ENCODE data around the gene IL17REL.

IL17REL gene

GRCh38 chr22:50016988-50017700 lies 4.6 kb upstream of the IL17REL start:
- peaks cover 43% of the 10 kb centered on the region for H3K27me3 ChIP-seq (ENCODE audit: insufficient read depth, poor library complexity, severe bottlenecking)
- H3K27ac ChIP-seq (replicated peaks) = no peak overlapping the region
- TF ChIP-seq POLR2AphosphoS5 (IDR thresholded peaks at IDR 0.05; ENCODE audit: low read depth) (no peak), SPI1 (IDR thresholded peaks at IDR 0.05; ENCODE audit: borderline replicate concordance, low read depth) (no peak), GABPA (IDR thresholded peaks at IDR 0.05; ENCODE audit: low read depth) (no peak), REST (IDR thresholded peaks at IDR 0.05; ENCODE audit: insufficient replicate concordance, low read depth) (no peak)
- TF ChIP-seq, protein P1, sequence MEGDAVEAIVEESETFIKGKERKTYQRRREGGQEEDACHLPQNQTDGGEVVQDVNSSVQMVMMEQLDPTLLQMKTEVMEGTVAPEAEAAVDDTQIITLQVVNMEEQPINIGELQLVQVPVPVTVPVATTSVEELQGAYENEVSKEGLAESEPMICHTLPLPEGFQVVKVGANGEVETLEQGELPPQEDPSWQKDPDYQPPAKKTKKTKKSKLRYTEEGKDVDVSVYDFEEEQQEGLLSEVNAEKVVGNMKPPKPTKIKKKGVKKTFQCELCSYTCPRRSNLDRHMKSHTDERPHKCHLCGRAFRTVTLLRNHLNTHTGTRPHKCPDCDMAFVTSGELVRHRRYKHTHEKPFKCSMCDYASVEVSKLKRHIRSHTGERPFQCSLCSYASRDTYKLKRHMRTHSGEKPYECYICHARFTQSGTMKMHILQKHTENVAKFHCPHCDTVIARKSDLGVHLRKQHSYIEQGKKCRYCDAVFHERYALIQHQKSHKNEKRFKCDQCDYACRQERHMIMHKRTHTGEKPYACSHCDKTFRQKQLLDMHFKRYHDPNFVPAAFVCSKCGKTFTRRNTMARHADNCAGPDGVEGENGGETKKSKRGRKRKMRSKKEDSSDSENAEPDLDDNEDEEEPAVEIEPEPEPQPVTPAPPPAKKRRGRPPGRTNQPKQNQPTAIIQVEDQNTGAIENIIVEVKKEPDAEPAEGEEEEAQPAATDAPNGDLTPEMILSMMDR (IDR thresholded peaks at IDR 0.05; ENCODE audit: insufficient read depth, low read length) = no peak
- no peak for DNase-seq (ENCODE audit: low read depth in 1 of 2, low spot score in 1 of 2)
- no peak overlapping the region for H3K4me3 ChIP-seq (replicated peaks; ENCODE audit: insufficient read depth, low read length)

DNA sequence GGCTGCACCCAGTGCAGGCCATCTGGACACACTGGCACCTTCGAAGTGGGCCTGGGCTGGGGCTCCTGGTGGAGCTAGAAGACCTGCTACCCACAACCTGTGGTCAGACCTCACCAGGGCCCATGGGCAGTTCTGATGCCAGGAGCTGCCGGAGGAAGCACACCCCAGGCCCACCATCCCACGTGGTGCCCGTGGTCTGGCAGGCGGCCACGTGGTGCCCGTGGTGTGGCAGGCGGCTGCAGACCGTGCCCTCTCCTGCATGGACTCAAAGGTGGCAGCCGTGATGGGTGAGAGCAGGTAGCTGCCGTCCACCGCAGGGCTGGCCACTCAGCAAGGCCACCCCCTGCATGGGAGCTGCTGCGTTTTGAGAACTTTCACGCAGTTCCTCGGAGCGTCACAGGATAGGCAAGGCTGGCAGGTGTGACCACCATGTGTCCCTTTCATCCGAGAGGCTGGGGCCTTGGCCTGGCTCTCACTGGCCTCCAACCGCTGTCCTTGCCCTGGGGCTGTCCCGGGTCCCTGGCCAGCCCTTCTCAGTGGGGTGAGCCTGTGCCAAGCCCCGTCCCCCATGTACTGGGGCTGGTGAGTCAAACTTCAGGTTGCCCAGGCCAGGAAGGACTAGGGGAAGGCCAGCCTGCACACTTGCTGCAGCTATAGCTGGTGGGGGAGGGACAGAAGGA lies 3.9 kb upstream of the IL17REL start:
- DNase-seq (ENCODE audit: low read depth in 1 of 2, low spot score in 1 of 2) = no peak
- Histone ChIP-seq H3K27ac (replicated peaks) (no peak overlapping the region), H3K4me3 (replicated peaks; ENCODE audit: insufficient read depth, low read length) (no peak overlapping the region), H3K27me3 (ENCODE audit: insufficient read depth, poor library complexity, severe bottlenecking) (peaks cover 50% of the 10 kb centered on the region)
- TF ChIP-seq, protein P1 (IDR thresholded peaks at IDR 0.05; ENCODE audit: insufficient read depth, low read length) = no peak
- no peak for TF ChIP-seq REST (IDR thresholded peaks at IDR 0.05; ENCODE audit: insufficient replicate concordance, low read depth)
- TF ChIP-seq GABPA (IDR thresholded peaks at IDR 0.05; ENCODE audit: low read depth) = no peak
- TF ChIP-seq SPI1 (IDR thresholded peaks at IDR 0.05; ENCODE audit: borderline replicate concordance, low read depth) = no peak
- no peak for TF ChIP-seq POLR2AphosphoS5 (IDR thresholded peaks at IDR 0.05; ENCODE audit: low read depth)

DNA sequence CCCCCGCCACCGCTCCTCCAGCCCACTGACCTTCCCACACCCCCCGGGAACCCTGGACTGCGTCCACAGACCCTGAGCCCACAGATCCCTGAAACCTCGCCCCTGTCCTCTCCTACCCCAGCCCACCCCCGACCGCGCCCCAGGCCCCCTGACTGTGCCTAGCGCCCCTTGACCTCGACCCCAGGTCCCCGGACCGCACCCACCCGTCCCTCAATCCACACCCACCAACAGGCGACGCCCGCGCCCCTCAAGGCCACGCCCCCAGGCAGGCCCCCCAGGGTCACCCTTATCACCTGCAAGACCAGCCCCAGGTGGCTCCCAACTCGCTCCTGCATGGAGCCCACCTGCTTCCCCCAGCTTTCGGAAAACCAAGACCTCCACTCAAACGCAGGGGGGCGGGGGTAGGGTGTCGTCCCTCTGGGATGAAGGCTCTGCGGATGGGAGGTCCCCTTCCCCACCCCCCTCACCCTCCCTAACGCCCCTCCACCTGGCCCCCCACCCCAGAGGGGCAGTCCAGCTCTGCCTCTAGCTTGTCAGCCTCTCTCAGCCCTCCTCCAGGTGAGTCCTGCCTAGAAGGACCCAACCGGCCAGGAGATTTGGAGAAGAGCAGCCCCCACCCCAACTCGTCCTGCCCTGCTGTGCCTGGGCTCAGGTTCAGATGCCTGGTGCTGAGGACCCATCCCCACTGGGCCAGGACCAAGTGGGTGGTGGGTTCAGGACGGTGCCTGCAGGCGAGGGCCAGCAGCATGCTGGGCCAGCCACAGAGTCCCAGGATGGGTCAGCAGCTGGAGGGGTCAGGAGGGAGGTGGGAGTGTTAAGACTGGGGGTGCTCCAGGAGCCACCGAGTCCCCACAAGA lies 3.1 kb upstream of the IL17REL start:
- Histone ChIP-seq H3K27me3 (ENCODE audit: insufficient read depth, poor library complexity, severe bottlenecking) (peaks cover 54% of the 10 kb centered on the region), H3K27ac (replicated peaks) (no peak overlapping the region), H3K4me3 (replicated peaks; ENCODE audit: insufficient read depth, low read length) (no peak overlapping the region)
- TF ChIP-seq SPI1 (IDR thresholded peaks at IDR 0.05; ENCODE audit: borderline replicate concordance, low read depth) (no peak), POLR2AphosphoS5 (IDR thresholded peaks at IDR 0.05; ENCODE audit: low read depth) (no peak), REST (IDR thresholded peaks at IDR 0.05; ENCODE audit: insufficient replicate concordance, low read depth) (no peak), GABPA (IDR thresholded peaks at IDR 0.05; ENCODE audit: low read depth) (no peak)
- TF ChIP-seq, protein P1 (IDR thresholded peaks at IDR 0.05; ENCODE audit: insufficient read depth, low read length) = no peak
- DNase-seq (ENCODE audit: low read depth in 1 of 2, low spot score in 1 of 2) = no peak

Data from HL-60 (cell line).